GM10248 (cell line): ENCODE results near the gene CDK4.
"Not testable (repeated sequence)": the region's sequence is repeated elsewhere in the genome, so short reads cannot be mapped to it uniquely, and the experiment has no call there.

ENCODE experiments used
- CTCF ChIA-PET: fragments of 300-600 bp; sonication (Branson Sonifier 250); formaldehyde crosslinking; extraction: SDS; loops from one replicate; lab custom pipeline; 2021; ENCODE audit warnings: antibody characterized with exemption; lab: Yijun Ruan, JAX
- POLR2A ChIA-PET: fragments of 350-650 bp; sonication (Branson Sonifier 250); formaldehyde crosslinking; extraction: SDS; loops from one replicate; lab custom pipeline; 2020; ENCODE audit warnings: antibody characterized with exemption; lab: Yijun Ruan, JAX
- DNase-seq: peaks from one replicate; pipeline ENCODE4 v3.0.0; 2012; ENCODE audit errors: extremely low spot score
- CTCF ChIP-seq: IDR thresholded peaks from 2 replicates; pipeline ENCODE4 v1.5.1; 2012; ENCODE audit warnings: mild to moderate bottlenecking, low read depth; ENCODE audit errors: extremely low read depth, missing control alignments, control extremely low read depth

CDK4 gene

GRCh38 chr12:57716305-57716704, 35.8 kb downstream of the CDK4 start:
- CTCF ChIA-PET = no interaction called here
- no peak for TF ChIP-seq CTCF
- POLR2A ChIA-PET = no interaction called here
- DNase-seq = no peak

- no peak for TF ChIP-seq CTCF
- CTCF ChIA-PET = interaction anchor here (1.3 kb wide), 1 partner anchor 12 kb away, joined by 4 read pairs; no protein-coding TSS in a partner anchor
- POLR2A ChIA-PET = no interaction called here
- DNase-seq = peak; percentile 11
Measured at GRCh38 chr12:57715786-57716185, 36.3 kb downstream of the CDK4 start.

GRCh38 chr12:57715036-57715748, 36.9 kb downstream of the CDK4 start:
- DNase-seq = peak; percentile 16
- POLR2A ChIA-PET = not testable (repeated sequence)
- CTCF ChIA-PET = interaction anchor here (1.3 to 1.5 kb wide), 3 partner anchors 11 to 22 kb away, joined by 4 read pairs; partner anchors contain the start of gene OS9

- no peak for TF ChIP-seq CTCF
- ChIA-PET CTCF (interaction anchor here (1.0 kb wide), 2 partner anchors 19 to 21 kb away, joined by 3 read pairs; partner anchors contain the start of gene OS9), POLR2A (no interaction called here)
- DNase-seq = no peak
Measured at GRCh38 chr12:57713209-57713608, 38.9 kb downstream of the CDK4 start.

- CTCF ChIA-PET = interaction anchor here (1.0 kb wide), 2 partner anchors 18 to 19 kb away, joined by 3 read pairs; partner anchors contain the start of gene OS9
- no peak for DNase-seq
- no peak for TF ChIP-seq CTCF
- POLR2A ChIA-PET = no interaction called here
Measured at GRCh38 chr12:57712701-57713100, 39.4 kb downstream of the CDK4 start.

GRCh38 chr12:57708296-57708695, 43.8 kb downstream of the CDK4 start:
- no peak for TF ChIP-seq CTCF
- ChIA-PET CTCF (interaction anchor here (0.7 to 1.2 kb wide), 4 partner anchors 12 to 125 kb away, joined by 3 to 6 read pairs (median 3); no protein-coding TSS in a partner anchor), POLR2A (no interaction called here)
- no peak for DNase-seq

GRCh38 chr12:57707250-57707649, 44.9 kb downstream of the CDK4 start:
- CTCF ChIA-PET = interaction anchor here (0.9 to 1.1 kb wide), 2 partner anchors 49 to 124 kb away, joined by 3 to 6 read pairs; no protein-coding TSS in a partner anchor
- TF ChIP-seq CTCF = no peak
- POLR2A ChIA-PET = no interaction called here
- no peak for DNase-seq
